ENCODE results near the gene ADAMTS2.

ADAMTS2 gene

DNA sequence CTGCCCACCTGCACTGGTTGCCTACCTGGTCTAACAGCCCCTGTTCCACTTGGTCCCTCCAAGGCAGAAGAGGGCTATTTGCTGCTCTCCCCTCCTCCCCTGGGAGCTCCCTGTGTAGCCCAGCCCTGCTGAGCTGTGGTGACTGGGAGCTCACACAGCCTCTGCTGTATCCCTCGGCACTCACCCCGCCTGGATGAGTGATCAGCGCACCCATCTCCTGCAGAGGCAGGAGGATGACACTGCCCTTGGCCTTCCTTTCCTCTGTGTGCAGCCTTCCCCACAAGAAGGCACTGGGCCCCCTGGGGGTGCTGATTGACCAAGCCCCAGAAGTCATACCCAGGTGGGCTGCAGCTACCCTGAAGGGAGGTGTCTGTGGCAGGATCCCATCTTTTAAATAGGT is 134.2 kb downstream of the ADAMTS2 start:
- in situ Hi-C loops (cut with MboI; ENCODE audit: low pct_unique_long_range_greater_than_20kb, low sequenced_read_pairs, unreplicated experiment): no loop called here
- DNase-seq (ENCODE audit: low spot score): no peak
- TF ChIP-seq, protein P1, sequence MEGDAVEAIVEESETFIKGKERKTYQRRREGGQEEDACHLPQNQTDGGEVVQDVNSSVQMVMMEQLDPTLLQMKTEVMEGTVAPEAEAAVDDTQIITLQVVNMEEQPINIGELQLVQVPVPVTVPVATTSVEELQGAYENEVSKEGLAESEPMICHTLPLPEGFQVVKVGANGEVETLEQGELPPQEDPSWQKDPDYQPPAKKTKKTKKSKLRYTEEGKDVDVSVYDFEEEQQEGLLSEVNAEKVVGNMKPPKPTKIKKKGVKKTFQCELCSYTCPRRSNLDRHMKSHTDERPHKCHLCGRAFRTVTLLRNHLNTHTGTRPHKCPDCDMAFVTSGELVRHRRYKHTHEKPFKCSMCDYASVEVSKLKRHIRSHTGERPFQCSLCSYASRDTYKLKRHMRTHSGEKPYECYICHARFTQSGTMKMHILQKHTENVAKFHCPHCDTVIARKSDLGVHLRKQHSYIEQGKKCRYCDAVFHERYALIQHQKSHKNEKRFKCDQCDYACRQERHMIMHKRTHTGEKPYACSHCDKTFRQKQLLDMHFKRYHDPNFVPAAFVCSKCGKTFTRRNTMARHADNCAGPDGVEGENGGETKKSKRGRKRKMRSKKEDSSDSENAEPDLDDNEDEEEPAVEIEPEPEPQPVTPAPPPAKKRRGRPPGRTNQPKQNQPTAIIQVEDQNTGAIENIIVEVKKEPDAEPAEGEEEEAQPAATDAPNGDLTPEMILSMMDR (IDR thresholded peaks at IDR 0.05; ENCODE audit: extremely low read depth, insufficient read depth, missing control alignments): no peak

DNA sequence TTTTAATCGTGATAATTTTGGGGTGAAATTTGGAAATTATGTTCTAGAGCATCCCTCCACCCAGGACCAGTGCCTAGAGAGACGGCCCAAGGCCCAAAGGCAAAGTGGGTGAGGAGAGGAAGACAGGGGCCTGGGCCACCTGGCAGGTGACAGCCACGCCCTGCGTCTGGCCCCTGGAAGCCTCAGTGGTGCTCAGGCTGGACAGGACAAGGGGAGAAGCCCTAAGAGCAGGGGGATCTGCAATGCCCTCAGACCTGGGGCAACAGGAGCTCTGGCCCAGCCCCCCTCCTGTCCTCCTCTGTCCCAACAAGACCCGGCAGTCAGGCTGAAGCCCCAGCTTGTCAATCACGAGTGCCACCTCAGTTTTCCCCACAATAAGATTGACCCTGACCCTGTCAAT is 134.8 kb downstream of the ADAMTS2 start:
- TF ChIP-seq, protein P1 (IDR thresholded peaks at IDR 0.05; ENCODE audit: extremely low read depth, insufficient read depth, missing control alignments): no peak
- in situ Hi-C loops (cut with MboI; ENCODE audit: low pct_unique_long_range_greater_than_20kb, low sequenced_read_pairs, unreplicated experiment): no loop called here

DNA sequence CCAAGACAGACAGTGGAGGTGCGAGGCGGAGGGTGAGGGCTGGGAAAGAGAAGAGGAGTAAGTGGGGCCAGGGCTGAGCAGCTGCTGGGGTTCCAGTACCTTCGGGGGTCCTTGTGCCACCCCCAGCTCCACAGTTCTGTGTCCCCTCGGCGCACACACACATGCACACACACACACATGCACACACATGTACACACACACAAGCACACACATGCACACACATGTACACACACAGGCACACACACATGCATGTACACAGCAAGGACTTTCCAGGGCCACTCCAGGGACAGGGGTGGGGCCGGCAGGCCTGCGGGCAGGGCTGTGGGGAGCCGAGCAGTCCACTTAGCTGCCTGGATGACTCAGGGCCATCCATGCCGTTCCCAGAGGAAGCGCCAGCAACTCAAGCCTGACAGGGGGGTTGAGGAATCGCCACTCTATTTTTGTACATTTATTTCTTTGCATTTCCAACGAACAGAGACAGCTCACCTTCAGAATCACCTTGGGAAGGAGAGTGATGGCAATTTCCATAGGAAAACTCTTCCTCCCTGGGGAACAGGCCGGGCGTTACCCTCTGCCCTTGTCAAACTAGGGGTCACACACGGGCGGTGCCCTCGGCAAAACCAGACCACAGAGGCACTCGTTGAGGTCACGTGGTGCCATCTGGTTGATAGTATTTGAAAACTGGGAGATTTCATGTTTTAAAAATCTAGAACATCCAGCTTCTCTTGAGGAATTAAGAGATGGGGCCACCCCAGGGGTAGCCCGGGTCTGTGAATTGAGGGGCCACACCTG is 135.7 kb downstream of the ADAMTS2 start:
- TF ChIP-seq, protein P1 (IDR thresholded peaks at IDR 0.05; ENCODE audit: extremely low read depth, insufficient read depth, missing control alignments): no peak
- in situ Hi-C loops (cut with MboI; ENCODE audit: low pct_unique_long_range_greater_than_20kb, low sequenced_read_pairs, unreplicated experiment): no loop called here
- no peak for DNase-seq (ENCODE audit: low spot score)

More for the DNA sequence above, 134.8 kb downstream of the ADAMTS2 start:
- no peak for DNase-seq (ENCODE audit: low spot score)

DNA sequence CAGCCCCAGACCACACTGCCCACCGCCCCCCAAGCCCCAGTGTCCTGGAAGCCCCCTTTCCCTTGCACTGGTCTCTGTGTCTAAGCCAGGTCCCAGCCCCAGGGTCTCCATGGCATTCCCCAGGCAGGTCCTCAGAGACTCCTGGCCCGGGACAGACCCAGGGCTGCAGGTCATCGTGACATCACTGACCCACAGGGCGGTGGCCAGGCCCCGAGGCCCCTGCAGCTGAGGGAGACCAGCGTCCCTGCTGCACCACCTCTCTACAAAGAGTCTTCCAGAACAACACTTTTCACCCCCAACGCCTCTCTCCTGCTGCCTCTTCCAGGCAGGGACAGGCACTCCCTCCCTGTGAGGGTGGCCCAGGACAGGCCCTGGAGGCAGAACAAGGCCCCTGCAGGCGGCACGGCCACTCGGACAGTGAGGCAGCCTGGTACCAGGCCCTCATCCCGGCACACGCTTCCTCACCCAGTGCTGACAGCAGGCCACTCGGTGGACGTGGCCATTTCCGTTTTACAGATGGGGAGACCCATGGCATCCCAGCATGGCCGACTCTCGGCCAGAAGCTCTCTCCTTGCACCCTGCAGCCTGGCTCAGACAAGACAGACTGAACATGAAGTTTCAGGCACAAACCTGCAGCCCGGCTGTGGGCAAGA is 136.4 kb downstream of the ADAMTS2 start:
- in situ Hi-C loops (cut with MboI; ENCODE audit: low pct_unique_long_range_greater_than_20kb, low sequenced_read_pairs, unreplicated experiment): no loop called here
- no peak for DNase-seq (ENCODE audit: low spot score)
- TF ChIP-seq, protein P1 (IDR thresholded peaks at IDR 0.05; ENCODE audit: extremely low read depth, insufficient read depth, missing control alignments): no peak

DNA sequence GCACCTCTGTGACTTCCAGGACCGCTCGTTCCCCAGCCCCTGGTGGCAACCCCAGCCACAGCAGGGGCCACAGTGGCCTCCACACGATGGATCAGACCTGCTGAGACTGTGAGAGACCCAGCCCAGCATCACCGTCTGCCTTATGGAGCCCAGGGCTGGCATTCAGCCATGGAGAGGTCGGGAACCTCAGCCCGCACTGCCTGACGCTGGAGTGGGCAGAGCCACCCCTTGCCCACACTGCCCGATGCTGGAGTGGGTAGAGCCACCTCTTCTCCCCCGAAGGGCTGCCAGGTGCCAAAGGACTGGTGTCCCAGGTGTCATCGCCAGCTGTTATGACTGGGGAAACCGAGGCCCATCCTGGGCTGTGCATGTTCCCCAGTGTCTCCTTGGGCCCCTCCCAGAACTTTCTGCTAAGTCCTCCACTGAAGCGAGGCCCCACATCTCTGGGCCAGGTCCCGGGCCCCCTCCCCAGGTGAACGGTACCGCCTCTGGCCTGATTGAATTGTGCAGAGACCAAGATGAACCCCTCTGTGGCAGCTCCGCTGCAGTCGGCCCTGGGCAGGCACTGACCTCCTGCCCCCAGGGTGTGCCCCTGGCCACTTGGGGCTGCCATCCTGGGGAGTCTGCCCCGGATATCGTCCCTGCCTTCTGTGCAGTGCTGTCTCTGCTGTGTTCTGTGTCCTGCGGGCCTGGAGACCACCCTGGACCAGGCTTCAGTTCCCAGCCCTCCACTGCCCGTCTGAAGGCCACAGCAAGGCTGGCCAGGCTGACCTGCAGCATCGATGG is 137.1 kb downstream of the ADAMTS2 start:
- DNase-seq (ENCODE audit: low spot score): no peak
- TF ChIP-seq, protein P1 (IDR thresholded peaks at IDR 0.05; ENCODE audit: extremely low read depth, insufficient read depth, missing control alignments): no peak
- in situ Hi-C loops (cut with MboI; ENCODE audit: low pct_unique_long_range_greater_than_20kb, low sequenced_read_pairs, unreplicated experiment): no loop called here

DNA sequence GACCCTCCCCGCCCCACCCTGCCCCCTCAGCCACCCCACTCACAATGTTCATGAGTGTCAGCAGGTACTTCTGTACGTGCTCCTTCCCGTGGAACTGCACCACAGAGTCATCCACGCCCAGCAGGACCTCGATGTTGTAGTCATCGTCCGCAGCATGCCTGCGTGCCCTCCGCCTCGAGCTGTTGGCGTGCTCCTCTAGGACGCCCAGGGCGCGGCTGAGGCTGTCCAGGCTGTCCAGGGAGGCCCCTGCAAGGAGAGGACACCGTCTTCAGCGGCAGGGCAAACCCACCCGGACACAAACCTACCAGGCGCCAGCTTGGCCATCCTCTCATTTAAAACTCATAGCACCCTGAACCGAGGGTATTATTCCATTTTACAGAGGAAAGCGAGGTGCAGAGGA is 137.8 kb downstream of the ADAMTS2 start:
- in situ Hi-C loops (cut with MboI; ENCODE audit: low pct_unique_long_range_greater_than_20kb, low sequenced_read_pairs, unreplicated experiment): no loop called here
- DNase-seq (ENCODE audit: low spot score): no peak
- TF ChIP-seq, protein P1 (IDR thresholded peaks at IDR 0.05; ENCODE audit: extremely low read depth, insufficient read depth, missing control alignments): no peak

All from GM13977 (cell line).